GM18951 (cell line): ENCODE results near the gene SUN2.
"Not testable (repeated sequence)": the region's sequence is repeated elsewhere in the genome, so short reads cannot be mapped to it uniquely, and the experiment has no call there.

ENCODE experiments used
- POLR2A ChIP-seq: IDR thresholded peaks from 4 replicates; pipeline ENCODE4 v1.6.1; 2011; ENCODE audit warnings: mild to moderate bottlenecking; ENCODE audit not compliant: insufficient read length, insufficient read depth; ENCODE audit errors: extremely low read depth
- in situ Hi-C: fragments of 300-500 bp; cut with MboI; formaldehyde crosslinking; loops from one replicate; pipeline ENCODE4 v1.12.0; 2022; ENCODE audit warnings: low sequenced_read_pairs, mixed read lengths, inconsistent platforms; ENCODE audit not compliant: unreplicated experiment

Gene SUN2

GRCh38 chr22:38755911-38756532 lies at the start of gene SUN2:
SUN2 (minus strand) TSS chr22:38755998; CDS start chr22:38752628, 3,370 bp downstream.
- peak; percentile 76 for TF ChIP-seq POLR2A
- in situ Hi-C loops: no loop called here

GRCh38 chr22:38805041-38805593 lies 49.3 kb upstream of the SUN2 start:
- in situ Hi-C loops: not testable (repeated sequence)

- TF ChIP-seq POLR2A: no peak
- in situ Hi-C loops: no loop called here
Measured at GRCh38 chr22:38802671-38803121, 46.9 kb upstream of the SUN2 start.

DNA sequence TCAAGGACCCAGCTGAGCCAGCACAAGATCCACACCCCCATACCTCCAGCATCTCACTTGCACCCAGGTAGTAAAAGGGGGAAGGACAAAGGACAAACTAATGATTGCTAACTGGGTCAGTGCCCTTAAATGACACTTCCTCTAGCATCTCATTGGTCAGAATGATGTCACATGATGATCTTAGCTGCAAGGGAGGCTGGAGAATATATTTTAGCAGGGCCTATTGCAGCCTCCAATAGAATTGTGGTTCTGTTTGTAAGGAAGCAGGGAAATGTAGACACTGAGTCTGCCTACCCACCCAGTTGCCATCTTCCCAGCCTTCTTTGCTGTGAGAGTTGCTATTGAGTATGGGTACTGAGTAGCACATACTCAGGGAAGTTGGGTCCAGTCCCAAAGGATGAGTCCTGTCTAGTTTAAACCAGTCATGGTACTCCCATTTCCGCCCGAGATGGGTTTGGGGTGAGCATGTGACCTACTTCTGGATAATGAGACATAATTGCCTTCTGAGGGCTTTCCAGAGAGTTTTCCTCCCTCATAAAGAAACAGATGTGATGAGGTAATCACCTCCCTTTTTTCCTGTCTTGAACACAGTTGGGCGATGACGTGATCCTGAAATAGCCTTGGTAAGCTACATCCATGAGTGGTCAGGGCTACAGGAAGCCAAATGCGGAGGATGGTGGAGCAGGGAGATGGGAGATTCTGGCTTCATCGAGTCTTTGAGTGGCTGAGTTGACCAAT lies 43.6 kb upstream of the SUN2 start:
- TF ChIP-seq POLR2A: no peak
- in situ Hi-C loops: no loop called here

GRCh38 chr22:38798496-38798895 lies 42.7 kb upstream of the SUN2 start:
- in situ Hi-C loops: no loop called here
- TF ChIP-seq POLR2A: no peak

GRCh38 chr22:38796262-38796957 lies 40.6 kb upstream of the SUN2 start:
- in situ Hi-C loops: no loop called here
- no peak for TF ChIP-seq POLR2A

DNA sequence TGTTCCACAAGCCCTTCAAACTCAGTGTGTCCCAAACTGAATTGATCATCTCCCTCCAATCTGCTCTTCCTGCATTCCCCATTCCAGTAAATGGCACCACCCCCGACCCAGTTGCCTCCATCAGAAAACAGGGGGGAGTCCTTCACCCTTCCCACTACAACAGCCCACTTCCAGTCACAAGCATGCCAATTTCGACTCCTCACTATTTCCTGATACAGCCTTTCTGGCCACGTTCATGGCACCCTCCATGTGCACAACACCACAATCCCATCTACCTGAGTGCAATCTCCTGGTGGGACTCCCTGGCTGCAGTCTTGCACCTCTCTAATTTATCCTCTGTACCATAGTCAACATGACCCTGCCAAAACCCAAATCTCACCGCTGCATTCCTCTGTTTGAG lies 39.8 kb upstream of the SUN2 start:
- TF ChIP-seq POLR2A: no peak
- in situ Hi-C loops: no loop called here

DNA sequence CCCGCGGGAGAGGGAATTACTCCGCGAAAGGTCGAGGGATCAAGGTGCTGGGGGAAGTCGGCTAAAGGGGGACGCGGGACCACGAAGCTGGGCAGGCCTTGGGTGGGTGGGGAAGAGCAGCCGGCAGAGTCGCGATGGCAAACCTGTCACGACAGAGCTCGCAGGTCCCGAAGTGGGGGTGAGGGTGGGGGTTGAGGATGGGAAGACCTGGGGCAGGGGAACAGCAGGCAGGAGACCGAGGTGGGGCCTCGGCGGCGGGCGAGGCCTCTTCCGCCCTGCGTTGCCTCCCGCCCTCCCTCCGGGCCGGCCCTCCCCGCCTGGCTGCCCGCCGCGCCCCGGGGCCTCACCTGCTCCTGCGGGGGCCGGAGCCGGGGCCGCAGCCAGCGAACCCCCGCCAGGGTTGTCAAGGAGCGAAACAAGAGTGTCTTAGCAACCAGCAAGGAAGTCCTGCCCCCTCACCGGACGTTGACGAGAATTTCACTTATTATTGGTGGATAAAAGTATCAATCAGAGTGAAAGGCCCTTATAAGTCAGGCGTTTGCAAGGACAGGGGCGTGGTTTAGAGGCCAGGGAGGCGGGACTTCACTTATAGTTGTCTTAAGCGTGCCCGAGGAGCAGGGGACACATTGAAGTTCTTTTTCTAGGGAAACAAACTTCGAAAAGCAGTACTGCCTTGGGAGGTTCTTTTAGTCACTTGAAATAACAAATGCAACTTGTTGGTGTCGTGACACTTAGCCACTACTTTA lies 38.1 kb upstream of the SUN2 start, which contains the start of gene DNAL4:
DNAL4 (minus strand) TSS at position 423 of the 746 bp plus-strand sequence. CDS start 11,412 bp downstream, outside the sequence.
- peak; percentile 56 for TF ChIP-seq POLR2A
- in situ Hi-C loops: no loop called here

- no peak for TF ChIP-seq POLR2A
- in situ Hi-C loops: no loop called here
Measured at GRCh38 chr22:38793317-38793716, 37.5 kb upstream of the SUN2 start.

DNA sequence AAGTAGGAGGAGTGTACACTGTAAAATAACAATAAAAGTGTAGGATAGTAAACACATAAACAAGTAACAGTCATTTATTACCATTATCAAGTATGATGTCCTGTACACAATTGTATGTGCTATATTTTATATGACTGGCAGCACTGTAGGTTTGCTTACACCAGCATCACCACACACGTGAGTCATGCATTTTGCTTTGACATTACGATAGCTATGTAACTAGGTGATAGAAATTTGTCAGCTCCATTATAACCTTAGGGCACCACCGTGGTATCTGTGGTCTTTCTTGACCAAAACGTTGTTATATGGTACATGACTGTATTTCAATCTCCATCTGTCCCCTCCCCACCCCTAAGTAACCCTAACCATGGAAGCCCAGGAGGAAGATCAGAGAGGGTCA lies 37.0 kb upstream of the SUN2 start:
- TF ChIP-seq POLR2A: no peak
- in situ Hi-C loops: no loop called here

GRCh38 chr22:38789606-38790005 lies 33.8 kb upstream of the SUN2 start:
- in situ Hi-C loops: no loop called here
- TF ChIP-seq POLR2A: no peak

GRCh38 chr22:38788846-38789245 lies 33.0 kb upstream of the SUN2 start:
- in situ Hi-C loops: no loop called here
- TF ChIP-seq POLR2A: no peak
